ENCODE data around the gene SH3PXD2A.

DNA sequence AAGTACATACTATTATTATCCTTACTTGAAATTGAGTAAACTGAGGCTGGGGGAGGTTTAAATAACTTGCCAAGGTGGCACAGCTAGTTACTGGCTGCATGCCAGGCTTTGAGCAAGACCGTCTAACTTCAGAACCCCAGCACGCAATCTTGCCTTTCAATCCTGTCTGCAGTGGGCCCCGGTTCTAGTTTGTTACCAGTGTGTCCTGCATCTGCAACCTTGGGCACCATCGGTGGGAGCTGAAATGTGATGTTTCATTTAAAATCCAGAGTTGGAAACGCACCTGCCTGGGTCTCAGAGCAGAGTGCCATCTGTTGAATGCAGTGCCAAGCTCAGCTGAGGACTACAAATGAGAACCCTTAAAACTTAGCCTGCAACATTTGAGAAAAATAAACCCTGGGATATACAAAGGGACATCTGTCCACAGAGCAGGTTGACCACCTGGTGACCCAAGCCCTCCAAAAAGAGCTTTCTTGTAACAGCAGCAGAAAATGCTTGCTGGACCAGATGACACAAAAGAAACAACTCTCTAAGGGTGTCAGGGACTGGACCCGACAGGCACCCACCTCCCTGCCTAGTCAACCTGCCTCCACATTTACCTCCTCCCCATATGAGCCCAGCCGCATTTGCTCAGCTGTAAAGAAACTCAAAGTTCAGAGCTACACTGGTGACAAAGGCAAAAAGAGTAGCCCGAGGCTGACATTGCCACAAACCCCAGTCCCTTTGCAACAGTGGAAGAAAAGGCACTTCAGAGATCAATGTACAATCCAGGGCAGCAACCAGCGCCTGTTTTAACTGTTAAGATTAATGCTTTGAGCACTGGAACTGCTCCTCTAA, 1.7 kb downstream of the SH3PXD2A start:
- TF ChIP-seq MEIS2 (IDR thresholded peaks at IDR 0.05; ENCODE audit: partially characterized antibody) = no peak
- TF ChIP-seq ELF4 (CRISPR knock-in tag; IDR thresholded peaks at IDR 0.05) = no peak
- TF ChIP-seq NR2F6 (CRISPR knock-in tag; IDR thresholded peaks at IDR 0.05) = no peak
- TF ChIP-seq, protein P1, sequence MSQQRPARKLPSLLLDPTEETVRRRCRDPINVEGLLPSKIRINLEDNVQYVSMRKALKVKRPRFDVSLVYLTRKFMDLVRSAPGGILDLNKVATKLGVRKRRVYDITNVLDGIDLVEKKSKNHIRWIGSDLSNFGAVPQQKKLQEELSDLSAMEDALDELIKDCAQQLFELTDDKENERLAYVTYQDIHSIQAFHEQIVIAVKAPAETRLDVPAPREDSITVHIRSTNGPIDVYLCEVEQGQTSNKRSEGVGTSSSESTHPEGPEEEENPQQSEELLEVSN (IDR thresholded peaks at IDR 0.05; ENCODE audit: borderline replicate concordance in 1 of 2, extremely low read depth in 1 of 2, insufficient read depth in 1 of 2, insufficient read length in 1 of 2, low read depth in 1 of 2, low read length in 1 of 2, poor library complexity in 1 of 2, severe bottlenecking in 1 of 2) = no peak
- no peak for TF ChIP-seq ARNT (IDR thresholded peaks at IDR 0.05)
- no peak for TF ChIP-seq TAF7 (tag; IDR thresholded peaks at IDR 0.05)
- no peak for TF ChIP-seq ZC3H8 (IDR thresholded peaks at IDR 0.05)
- no peak for TF ChIP-seq ZNF143 (CRISPR knock-in tag; IDR thresholded peaks at IDR 0.05)
- TF ChIP-seq ZFX (CRISPR knock-in tag; IDR thresholded peaks at IDR 0.05) = no peak
- TF ChIP-seq CBX2 (IDR thresholded peaks at IDR 0.05; ENCODE audit: insufficient read depth, low read length, poor library complexity, severe bottlenecking) = no peak

All from K562 (cell line).